HCT116 (cell line): ENCODE data around the gene TAS2R46.

Source experiments
- CBX3 ChIP-seq: IDR thresholded peaks from 2 replicates; pipeline ENCODE4 v1.6.1; 2012; ENCODE audit warnings: low read depth
- CTCF ChIP-seq, 3 experiments: fragments of 200-600 bp in 1 of 3; sonication (generic) in 1 of 3; IDR thresholded peaks in 2 of 3; conservative IDR thresholded peaks in 1 of 3; 2 replicates each; pipeline ENCODE4 v1.5.1; 2012 to 2017; ENCODE audit warnings: low read depth in 2 of 3, low read length in 2 of 3, antibody characterized with exemption in 1 of 3, borderline replicate concordance in 1 of 3, control low read depth in 1 of 3, mild to moderate bottlenecking in 1 of 3, mixed read lengths in 1 of 3, mixed run types in 1 of 3, moderate library complexity in 1 of 3; ENCODE audit not compliant: insufficient read depth in 1 of 3
- FOSL1 ChIP-seq: IDR thresholded peaks from 2 replicates; pipeline ENCODE4 v1.6.1; 2012; ENCODE audit warnings: low read depth
- MAX ChIP-seq: IDR thresholded peaks from 2 replicates; pipeline ENCODE4 v1.6.1; 2012
- POLR2A ChIP-seq: IDR thresholded peaks from 2 replicates; pipeline ENCODE4 v1.7.0; 2011; ENCODE audit warnings: borderline replicate concordance; ENCODE audit not compliant: insufficient read depth, insufficient read length; ENCODE audit errors: extremely low read depth
- POLR2AphosphoS5 ChIP-seq: IDR thresholded peaks from 2 replicates; pipeline ENCODE4 v1.6.1; 2011; ENCODE audit warnings: mild to moderate bottlenecking, low read depth, low read length, moderate library complexity
- RAD21 ChIP-seq: IDR thresholded peaks from 2 replicates; pipeline ENCODE4 v1.6.1; 2012; ENCODE audit warnings: low read depth, mild to moderate bottlenecking
- REST ChIP-seq: IDR thresholded peaks from 2 replicates; pipeline ENCODE4 v1.6.1; 2012; ENCODE audit warnings: low read depth
- SIN3A ChIP-seq: IDR thresholded peaks from 2 replicates; pipeline ENCODE4 v1.6.1; 2012; ENCODE audit warnings: low read depth
- SRF ChIP-seq: IDR thresholded peaks from 2 replicates; pipeline ENCODE4 v1.6.1; 2012; ENCODE audit warnings: low read depth

- TF ChIP-seq MAX (no peak), SRF (no peak), CTCF (IDR thresholded peaks at IDR 0.05 in 2 of 3, conservative IDR thresholded peaks at IDR 0.05 in 1 of 3; ENCODE audit: borderline replicate concordance in 1 of 3, insufficient read depth in 1 of 3, low read depth in 2 of 3, low read length in 2 of 3) (no peak), REST (no peak), POLR2AphosphoS5 (no peak), SIN3A (no peak), POLR2A (no peak), FOSL1 (no peak), CBX3 (no peak), RAD21 (no peak)
Observed at GRCh38 chr12:11069854-11070365, 7.8 kb upstream of the TAS2R46 start.
